Prostate gland (tissue), 2 donors: ENCODE data around the gene GPM6B.

Experiments used
- CTCF ChIP-seq, 4 experiments: fragments of 200-600 bp in 2 of 4; fragments of 450-650 bp in 2 of 4; sonication (generic) in 2 of 4; IDR thresholded peaks; 1 replicate in 3 of 4; 2 replicates in 1 of 4; pipeline ENCODE4 v1.5.1; 2016 to 2019; ENCODE audit warnings: antibody characterized with exemption in 4 of 4, mild to moderate bottlenecking in 2 of 4, moderate library complexity in 2 of 4
- POLR2A ChIP-seq: fragments of 450-650 bp; IDR thresholded peaks from one replicate; pipeline ENCODE4 v1.6.1; 2016; ENCODE audit warnings: antibody characterized with exemption, mild to moderate bottlenecking
- POLR2AphosphoS5 ChIP-seq: sonication (generic); formaldehyde crosslinking; IDR thresholded peaks from one replicate; pipeline ENCODE4 v1.6.1; 2017; ENCODE audit warnings: antibody characterized with exemption

GRCh38 chrX:13816643-13817627 lies at the start of gene GPM6B:
- TF ChIP-seq CTCF (IDR thresholded peaks at IDR 0.05) (no peak), POLR2AphosphoS5 (no peak), POLR2A (no peak)
